ENCODE results near the gene BNC2. TPM values are rescaled to one million over a fixed set of nuclear protein-coding genes. Genes with fewer than 3 reads are reported as not detected.
"Not testable (repeated sequence)": the region's sequence is repeated elsewhere in the genome, so short reads cannot be mapped to it uniquely, and the experiment has no call there.

The BNC2 gene
- total RNA-seq, 2 donors from 2014 or later, result 16.1 to 16.9 TPM

GRCh38 chr9:16485160-16485559 lies 385.3 kb downstream of the BNC2 start:
- DNase-seq (ENCODE audit: low spot score) (no peak), ATAC-seq (ENCODE audit: insufficient number of reproducible peaks, low FRiP score, low read depth) (no peak)
- no peak for TF ChIP-seq CTCF (IDR thresholded peaks at IDR 0.05)
- Histone ChIP-seq H3K4me3 (no peak overlapping the region), H3K4me1 (ENCODE audit: control insufficient read depth in 1 of 2, low read depth in 2 of 2) (no peaks in the 10 kb centered on the region), H3K27me3 (replicated peaks; ENCODE audit: insufficient read depth) (no peaks in the 10 kb centered on the region), H3K36me3 (no peaks in the 10 kb centered on the region), H3K9me3 (no peaks in the 10 kb centered on the region), H3K27ac (no peak overlapping the region)

GRCh38 chr9:16484744-16485143 lies 385.7 kb downstream of the BNC2 start:
- no peaks in the 10 kb centered on the region for H3K27me3 ChIP-seq (replicated peaks; ENCODE audit: insufficient read depth)
- H3K36me3 ChIP-seq, result no peaks in the 10 kb centered on the region
- no peaks in the 10 kb centered on the region for H3K9me3 ChIP-seq
- no peak for DNase-seq (ENCODE audit: low spot score)
- no peak overlapping the region for H3K4me3 ChIP-seq
- no peak for TF ChIP-seq CTCF (IDR thresholded peaks at IDR 0.05)
- no peak for ATAC-seq (ENCODE audit: insufficient number of reproducible peaks, low FRiP score, low read depth)
- no peaks in the 10 kb centered on the region for H3K4me1 ChIP-seq (ENCODE audit: control insufficient read depth in 1 of 2, low read depth in 2 of 2)
- H3K27ac ChIP-seq, result no peak overlapping the region

- Histone ChIP-seq H3K27me3 (replicated peaks; ENCODE audit: insufficient read depth) (no peaks in the 10 kb centered on the region), H3K36me3 (no peaks in the 10 kb centered on the region), H3K4me3 (no peak overlapping the region), H3K27ac (no peak overlapping the region), H3K4me1 (ENCODE audit: control insufficient read depth in 1 of 2, low read depth in 2 of 2) (no peaks in the 10 kb centered on the region), H3K9me3 (no peaks in the 10 kb centered on the region)
- no peak for TF ChIP-seq CTCF (IDR thresholded peaks at IDR 0.05)
- no peak for ATAC-seq (ENCODE audit: insufficient number of reproducible peaks, low FRiP score, low read depth)
- no peak for DNase-seq (ENCODE audit: low spot score)
These were observed 386.3 kb downstream of the BNC2 start for GRCh38 chr9:16484180-16484579.

- no peak for ATAC-seq (ENCODE audit: insufficient number of reproducible peaks, low FRiP score, low read depth)
- H3K36me3 ChIP-seq, result no peaks in the 10 kb centered on the region
These were observed 387.7 kb downstream of the BNC2 start for GRCh38 chr9:16482764-16483163.

GRCh38 chr9:16480584-16480983 lies 389.9 kb downstream of the BNC2 start:
- H3K36me3 ChIP-seq; H3K9me3 ChIP-seq; H3K27me3 ChIP-seq (replicated peaks; ENCODE audit: insufficient read depth); H3K4me3 ChIP-seq; DNase-seq (ENCODE audit: low spot score); ATAC-seq (ENCODE audit: insufficient number of reproducible peaks, low FRiP score, low read depth); H3K27ac ChIP-seq; H3K4me1 ChIP-seq (ENCODE audit: control insufficient read depth in 1 of 2, low read depth in 2 of 2): not testable (repeated sequence)

More at GRCh38 chr9:16482764-16483163, 387.7 kb downstream of the BNC2 start:
- no peaks in the 10 kb centered on the region for H3K4me1 ChIP-seq (ENCODE audit: control insufficient read depth in 1 of 2, low read depth in 2 of 2)
- no peak for TF ChIP-seq CTCF (IDR thresholded peaks at IDR 0.05)
- no peaks in the 10 kb centered on the region for H3K9me3 ChIP-seq
- no peak overlapping the region for H3K4me3 ChIP-seq
- no peak for DNase-seq (ENCODE audit: low spot score)
- H3K27me3 ChIP-seq (replicated peaks; ENCODE audit: insufficient read depth), result no peaks in the 10 kb centered on the region
- no peak overlapping the region for H3K27ac ChIP-seq

- no peak for TF ChIP-seq CTCF (IDR thresholded peaks at IDR 0.05)
- no peaks in the 10 kb centered on the region for H3K36me3 ChIP-seq
- no peak for DNase-seq (ENCODE audit: low spot score)
- no peaks in the 10 kb centered on the region for H3K4me1 ChIP-seq (ENCODE audit: control insufficient read depth in 1 of 2, low read depth in 2 of 2)
- no peak overlapping the region for H3K4me3 ChIP-seq
- ATAC-seq (ENCODE audit: insufficient number of reproducible peaks, low FRiP score, low read depth), result no peak
- no peaks in the 10 kb centered on the region for H3K9me3 ChIP-seq
- H3K27me3 ChIP-seq (replicated peaks; ENCODE audit: insufficient read depth), result no peaks in the 10 kb centered on the region
- no peak overlapping the region for H3K27ac ChIP-seq
These were observed 394.5 kb downstream of the BNC2 start for GRCh38 chr9:16475996-16476395.
